Measurements from ENCODE around the gene SH2D5.

DNA sequence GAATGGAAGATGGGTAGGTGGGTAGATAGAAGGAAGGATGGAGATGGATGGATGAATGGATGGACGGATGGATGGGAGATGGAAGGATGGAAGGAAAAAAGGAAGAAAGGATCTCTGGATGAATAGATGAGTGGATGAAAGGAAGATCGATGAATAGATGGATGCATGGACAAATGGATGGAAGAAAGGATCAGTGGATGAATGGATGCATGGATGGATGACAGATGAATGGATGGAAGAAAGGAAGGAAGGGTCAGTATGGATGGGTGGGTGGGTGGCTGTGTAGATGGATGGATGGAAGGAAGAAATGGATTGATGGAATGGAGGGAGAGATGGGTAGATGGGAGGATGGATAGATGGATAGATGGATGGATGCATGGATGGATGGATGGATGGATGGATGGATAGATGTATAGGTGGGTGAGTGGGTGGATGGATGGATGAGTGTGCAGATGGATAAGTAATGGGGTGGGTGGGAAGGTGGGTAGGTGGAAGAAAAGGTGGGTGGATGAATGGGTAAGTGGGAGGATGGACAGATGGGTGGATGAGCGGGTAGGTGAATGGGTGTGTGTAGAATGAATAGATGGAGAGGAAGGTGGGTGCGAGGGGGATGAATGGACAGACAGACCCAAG is 29.3 kb downstream of the SH2D5 start:
- TF ChIP-seq, protein P1, sequence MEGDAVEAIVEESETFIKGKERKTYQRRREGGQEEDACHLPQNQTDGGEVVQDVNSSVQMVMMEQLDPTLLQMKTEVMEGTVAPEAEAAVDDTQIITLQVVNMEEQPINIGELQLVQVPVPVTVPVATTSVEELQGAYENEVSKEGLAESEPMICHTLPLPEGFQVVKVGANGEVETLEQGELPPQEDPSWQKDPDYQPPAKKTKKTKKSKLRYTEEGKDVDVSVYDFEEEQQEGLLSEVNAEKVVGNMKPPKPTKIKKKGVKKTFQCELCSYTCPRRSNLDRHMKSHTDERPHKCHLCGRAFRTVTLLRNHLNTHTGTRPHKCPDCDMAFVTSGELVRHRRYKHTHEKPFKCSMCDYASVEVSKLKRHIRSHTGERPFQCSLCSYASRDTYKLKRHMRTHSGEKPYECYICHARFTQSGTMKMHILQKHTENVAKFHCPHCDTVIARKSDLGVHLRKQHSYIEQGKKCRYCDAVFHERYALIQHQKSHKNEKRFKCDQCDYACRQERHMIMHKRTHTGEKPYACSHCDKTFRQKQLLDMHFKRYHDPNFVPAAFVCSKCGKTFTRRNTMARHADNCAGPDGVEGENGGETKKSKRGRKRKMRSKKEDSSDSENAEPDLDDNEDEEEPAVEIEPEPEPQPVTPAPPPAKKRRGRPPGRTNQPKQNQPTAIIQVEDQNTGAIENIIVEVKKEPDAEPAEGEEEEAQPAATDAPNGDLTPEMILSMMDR (IDR thresholded peaks at IDR 0.05; ENCODE audit: poor library complexity): no peak
- TF ChIP-seq EZH2 (IDR thresholded peaks at IDR 0.05; ENCODE audit: borderline replicate concordance): no peak

Measured in hepatocyte (in vitro differentiated cells).